Stomach (tissue), 9 donors: ENCODE measurements around the gene PKIB. TPM values are rescaled to one million over a fixed set of nuclear protein-coding genes. Genes with fewer than 3 reads are reported as not detected.

Source experiments
- DNase-seq, 2 donors: peaks; one replicate each; pipeline versions ENCODE4 v3.0.0 to v3.0.0-alpha.2; 2013 to 2019
- H3K27ac ChIP-seq, 5 donors: fragments of 200-600 bp in 4 of 5; sonication (generic) in 4 of 5; one replicate each; pipeline ENCODE4 v1.5.1; 2013 to 2019; ENCODE audit warnings: mild to moderate bottlenecking in 1 of 5, moderate library complexity in 1 of 5
- H3K27me3 ChIP-seq, 3 donors: fragments of 200-600 bp; sonication (generic); one replicate each; pipeline ENCODE4 v1.5.1; 2017 to 2019; ENCODE audit warnings: mixed run types in 1 of 3
- H3K36me3 ChIP-seq, 4 donors: fragments of 200-600 bp; sonication (generic); 1 replicate in 3 of 4; 2 replicates in 1 of 4; pipeline ENCODE4 v1.5.1; 2016 to 2019
- H3K4me1 ChIP-seq, 4 donors: fragments of 200-600 bp; sonication (generic); one replicate each; pipeline ENCODE4 v1.5.1; 2016 to 2019
- H3K4me3 ChIP-seq, 4 donors: fragments of 200-600 bp; sonication (generic) in 3 of 4; one replicate each; pipeline ENCODE4 v1.5.1; 2016 to 2019; ENCODE audit warnings: mild to moderate bottlenecking in 1 of 4
- H3K9me3 ChIP-seq, 4 donors: fragments of 200-600 bp; sonication (generic); one replicate each; pipeline ENCODE4 v1.5.1; 2016 to 2019
- EP300 ChIP-seq: sonication (generic); formaldehyde crosslinking; IDR thresholded peaks from one replicate; pipeline ENCODE4 v1.6.1; 2017; ENCODE audit warnings: antibody characterized with exemption
- POLR2A ChIP-seq, 4 donors: fragments of 450-650 bp; IDR thresholded peaks; one replicate each; pipeline ENCODE4 v1.6.1; 2016; ENCODE audit warnings: antibody characterized with exemption in 4 of 4, control low read depth in 2 of 4, mild to moderate bottlenecking in 1 of 4, moderate library complexity in 1 of 4
- POLR2AphosphoS5 ChIP-seq, 3 donors: sonication (generic); formaldehyde crosslinking; IDR thresholded peaks; one replicate each; pipeline ENCODE4 v1.6.1; 2016; ENCODE audit warnings: antibody characterized with exemption in 3 of 3
- WGBS, 5 donors: extraction: QIAGEN DNeasy Blood & Tissue Kit in 3 of 5; methylation state at CpG; one replicate each; pipeline versions ENCODE4 v1.1.5 to v1.1.7; 2013 to 2018; 5-methylcytosine and 5-hydroxymethylcytosine counted together
- intact Hi-C: fragments of 100-400 bp; cut with DNase I; formaldehyde crosslinking; loops from one replicate; pipeline ENCODE4 v1.15.1; 2023; ENCODE audit warnings: low total_unique reads
- polyA plus RNA-seq, 3 donors: library from polyadenylated mRNA; stranded (reverse); fragments of 200-250 nt; gene quantifications; one replicate each; pipeline ENCODE4 v1.2.3, GENCODE V29; 2013
- total RNA-seq, 5 donors: library from RNA; depleted of rRNA; stranded (reverse); fragments of >200 nt; gene quantifications; one replicate each; pipeline versions ENCODE4 v1.1.0 to v1.2.3, GENCODE V29; 2014 to 2016
- TF ChIP-seq, protein P1 (sequence below), 7 experiments: fragments of 450-650 bp in 4 of 7; fragments of 200-600 bp in 3 of 7; sonication (generic) in 3 of 7; IDR thresholded peaks; one replicate each; pipeline ENCODE4 v1.5.1; 2016 to 2019; ENCODE audit warnings: antibody characterized with exemption in 7 of 7, control low read depth in 2 of 7, mild to moderate bottlenecking in 1 of 7
- donor health status: healthy with polysubstance abuse.
- donor health status: Bipolar disorder and iron deficiency.
- donor health status: healthy.

Gene PKIB
- total and polyA plus RNA-seq, 8 donors: 7.6 to 128 (median 26.4) TPM

DNA sequence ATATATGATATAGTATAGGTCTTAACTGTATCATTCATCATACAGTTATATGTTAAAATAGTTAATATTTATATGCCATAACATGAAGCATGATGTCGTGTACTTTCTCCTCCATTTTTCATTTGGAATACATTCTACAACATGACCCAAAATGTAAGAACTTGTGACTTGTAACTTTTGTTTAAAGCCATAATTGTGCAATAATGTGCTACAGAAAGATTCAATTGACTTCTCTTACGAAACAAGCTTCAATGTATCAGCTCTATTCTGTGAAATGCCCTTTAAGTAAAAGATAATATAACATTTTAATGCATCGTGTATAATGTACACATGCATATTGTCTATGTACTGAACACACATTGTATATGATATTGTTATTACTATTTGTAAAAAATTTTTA is 92.6 kb downstream of the PKIB start:
- TF ChIP-seq EP300 (no peak), POLR2AphosphoS5 (IDR thresholded peaks at IDR 0.05) (no peak)
- TF ChIP-seq, protein P1, sequence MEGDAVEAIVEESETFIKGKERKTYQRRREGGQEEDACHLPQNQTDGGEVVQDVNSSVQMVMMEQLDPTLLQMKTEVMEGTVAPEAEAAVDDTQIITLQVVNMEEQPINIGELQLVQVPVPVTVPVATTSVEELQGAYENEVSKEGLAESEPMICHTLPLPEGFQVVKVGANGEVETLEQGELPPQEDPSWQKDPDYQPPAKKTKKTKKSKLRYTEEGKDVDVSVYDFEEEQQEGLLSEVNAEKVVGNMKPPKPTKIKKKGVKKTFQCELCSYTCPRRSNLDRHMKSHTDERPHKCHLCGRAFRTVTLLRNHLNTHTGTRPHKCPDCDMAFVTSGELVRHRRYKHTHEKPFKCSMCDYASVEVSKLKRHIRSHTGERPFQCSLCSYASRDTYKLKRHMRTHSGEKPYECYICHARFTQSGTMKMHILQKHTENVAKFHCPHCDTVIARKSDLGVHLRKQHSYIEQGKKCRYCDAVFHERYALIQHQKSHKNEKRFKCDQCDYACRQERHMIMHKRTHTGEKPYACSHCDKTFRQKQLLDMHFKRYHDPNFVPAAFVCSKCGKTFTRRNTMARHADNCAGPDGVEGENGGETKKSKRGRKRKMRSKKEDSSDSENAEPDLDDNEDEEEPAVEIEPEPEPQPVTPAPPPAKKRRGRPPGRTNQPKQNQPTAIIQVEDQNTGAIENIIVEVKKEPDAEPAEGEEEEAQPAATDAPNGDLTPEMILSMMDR (IDR thresholded peaks at IDR 0.05): no peak
- H3K4me3 ChIP-seq: no peak overlapping the region
- no peaks in the 10 kb centered on the region for H3K4me1 ChIP-seq
- intact Hi-C loops: no loop called here
- 55 to 85% (median 81%) methylated on average over 3 of the region's 3 CpGs for WGBS, 5 donors
- no peaks in the 10 kb centered on the region for H3K36me3 ChIP-seq
- no peak for DNase-seq
- no peak overlapping the region for H3K27ac ChIP-seq
- no peaks in the 10 kb centered on the region for H3K27me3 ChIP-seq
- H3K9me3 ChIP-seq: no peaks in the 10 kb centered on the region

- Histone ChIP-seq H3K36me3 (no peaks in the 10 kb centered on the region), H3K27me3 (no peaks in the 10 kb centered on the region), H3K27ac (no peak overlapping the region), H3K4me3 (no peak overlapping the region), H3K9me3 (no peaks in the 10 kb centered on the region), H3K4me1 (no peaks in the 10 kb centered on the region)
- TF ChIP-seq, protein P1 (IDR thresholded peaks at IDR 0.05): no peak
- TF ChIP-seq POLR2AphosphoS5 (IDR thresholded peaks at IDR 0.05) (no peak), POLR2A (IDR thresholded peaks at IDR 0.05) (no peak), EP300 (no peak)
- WGBS, 5 donors: 83 to 96% (median 92%) methylated on average over 4 of the region's 4 CpGs
- intact Hi-C loops: no loop called here
- DNase-seq: no peak
Observed at GRCh38 chr6:122704066-122704465, 93.9 kb downstream of the PKIB start.

- Histone ChIP-seq H3K9me3 (no peaks in the 10 kb centered on the region), H3K4me3 (no peak overlapping the region), H3K36me3 (no peaks in the 10 kb centered on the region), H3K4me1 (peaks cover 0 to 4% (median 0%) of the 10 kb centered on the region in 4 donors), H3K27me3 (no peaks in the 10 kb centered on the region), H3K27ac (no peak overlapping the region)
- TF ChIP-seq POLR2A (IDR thresholded peaks at IDR 0.05) (no peak), EP300 (no peak)
- TF ChIP-seq, protein P1 (IDR thresholded peaks at IDR 0.05): no peak
- intact Hi-C loops: no loop called here
- 61 to 87% (median 71%) methylated on average over 4 of the region's 4 CpGs for WGBS, 5 donors
- peak in 1 of 2 donors; percentile 17 for DNase-seq
Observed at GRCh38 chr6:122709922-122710512, 99.8 kb downstream of the PKIB start.

DNA sequence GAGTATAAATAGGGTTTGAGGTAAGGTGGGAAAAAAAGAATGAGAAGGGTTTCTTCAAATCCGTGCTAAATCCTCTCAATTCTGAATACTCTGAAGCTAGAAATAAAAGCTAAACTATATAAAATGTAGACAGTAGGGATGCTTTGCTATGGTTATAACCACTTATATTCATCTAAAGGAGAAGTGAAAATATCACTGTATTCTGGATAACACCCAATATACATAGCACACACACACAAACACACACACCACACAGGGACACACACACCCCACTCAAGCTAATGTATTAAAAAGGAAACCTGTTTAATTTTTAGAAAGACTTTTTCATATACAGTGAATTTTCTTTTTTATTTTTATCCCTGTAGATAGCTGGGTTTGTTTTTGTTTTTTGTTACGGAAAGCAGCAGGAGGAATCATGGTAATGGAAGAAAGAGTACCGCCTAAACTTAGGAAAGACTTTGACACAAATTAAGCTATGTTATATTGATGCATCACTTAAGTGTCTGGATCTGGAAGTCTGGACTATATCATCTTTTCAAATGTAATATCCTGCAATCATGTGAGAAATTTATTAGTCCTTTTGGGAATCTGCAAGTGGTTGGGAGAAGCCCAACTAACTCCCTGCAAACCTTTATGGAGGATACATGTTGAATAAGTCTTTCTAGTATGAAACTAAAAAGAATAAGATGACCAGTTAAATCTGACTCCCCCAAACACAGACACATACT is 100.9 kb downstream of the PKIB start:
- WGBS, 5 donors: 80 to 98% (median 90%) methylated on average over 3 of the region's 3 CpGs
- Histone ChIP-seq H3K4me1 (peaks cover 0 to 4% (median 0%) of the 10 kb centered on the region in 4 donors), H3K4me3 (no peak overlapping the region), H3K9me3 (no peaks in the 10 kb centered on the region), H3K27me3 (no peaks in the 10 kb centered on the region), H3K27ac (no peak overlapping the region), H3K36me3 (no peaks in the 10 kb centered on the region)
- intact Hi-C loops: no loop called here
- DNase-seq: no peak
- TF ChIP-seq, protein P1 (IDR thresholded peaks at IDR 0.05): no peak
- TF ChIP-seq POLR2AphosphoS5 (IDR thresholded peaks at IDR 0.05): no peak
- TF ChIP-seq EP300: no peak
- no peak for TF ChIP-seq POLR2A (IDR thresholded peaks at IDR 0.05)
